Endothelial cell of umbilical vein (primary cell): Measurements from ENCODE around the gene MT1M.

Experiments
- EZH2 ChIP-seq: IDR thresholded peaks from 2 replicates; pipeline ENCODE4 v1.6.1; 2012; ENCODE audit warnings: borderline replicate concordance, low read depth, mild to moderate bottlenecking, moderate library complexity, low read length, inconsistent platforms; ENCODE audit not compliant: severe bottlenecking
- FOS ChIP-seq: IDR thresholded peaks from 2 replicates; pipeline ENCODE4 v1.6.1; 2011; ENCODE audit warnings: mild to moderate bottlenecking, low read length, moderate library complexity, borderline replicate concordance; ENCODE audit not compliant: insufficient read depth
- JUN ChIP-seq: IDR thresholded peaks from 2 replicates; pipeline ENCODE4 v1.6.1; 2011; ENCODE audit warnings: borderline replicate concordance, low read depth; ENCODE audit not compliant: insufficient read length, insufficient read depth
- POLR2A ChIP-seq: IDR thresholded peaks from 2 replicates; pipeline ENCODE4 v1.6.1; 2012; ENCODE audit warnings: low read depth, mild to moderate bottlenecking, control low read depth, low read length
- POLR2AphosphoS5 ChIP-seq: IDR thresholded peaks from 2 replicates; pipeline ENCODE4 v1.6.1; 2012; ENCODE audit warnings: low read depth, mild to moderate bottlenecking, control low read depth, low read length, moderate library complexity; ENCODE audit not compliant: insufficient read depth
- TF ChIP-seq, protein P1 (sequence below), 2 donors: IDR thresholded peaks; 1 replicate in 1 of 2; 2 replicates in 1 of 2; pipeline ENCODE4 v1.5.1; 2011; ENCODE audit warnings: low read length in 2 of 2, mild to moderate bottlenecking in 2 of 2, moderate library complexity in 2 of 2, control low read depth in 1 of 2, inconsistent platforms in 1 of 2, low read depth in 1 of 2; ENCODE audit not compliant: insufficient read depth in 1 of 2; ENCODE audit errors: extremely low read depth in 1 of 2

DNA sequence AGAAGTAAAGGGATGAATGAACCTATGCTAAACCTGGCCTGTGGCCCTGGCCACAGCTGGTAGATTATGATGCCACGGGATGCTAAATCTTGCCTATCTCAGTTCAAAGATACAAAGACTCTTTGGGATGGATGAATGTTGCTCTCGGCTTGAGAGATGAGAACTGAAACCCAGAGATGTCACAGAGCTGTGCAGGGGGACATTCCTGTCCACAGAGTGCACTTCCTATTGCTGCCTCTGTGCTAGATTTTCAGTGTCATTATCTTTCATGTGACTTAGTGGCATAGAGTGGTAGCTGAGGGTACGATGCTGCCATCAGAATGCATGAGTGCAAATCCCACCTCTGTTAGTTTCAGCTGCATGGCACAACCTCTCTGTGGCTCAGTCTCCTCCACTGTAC, 2.3 kb upstream of the MT1M start:
- TF ChIP-seq, protein P1, sequence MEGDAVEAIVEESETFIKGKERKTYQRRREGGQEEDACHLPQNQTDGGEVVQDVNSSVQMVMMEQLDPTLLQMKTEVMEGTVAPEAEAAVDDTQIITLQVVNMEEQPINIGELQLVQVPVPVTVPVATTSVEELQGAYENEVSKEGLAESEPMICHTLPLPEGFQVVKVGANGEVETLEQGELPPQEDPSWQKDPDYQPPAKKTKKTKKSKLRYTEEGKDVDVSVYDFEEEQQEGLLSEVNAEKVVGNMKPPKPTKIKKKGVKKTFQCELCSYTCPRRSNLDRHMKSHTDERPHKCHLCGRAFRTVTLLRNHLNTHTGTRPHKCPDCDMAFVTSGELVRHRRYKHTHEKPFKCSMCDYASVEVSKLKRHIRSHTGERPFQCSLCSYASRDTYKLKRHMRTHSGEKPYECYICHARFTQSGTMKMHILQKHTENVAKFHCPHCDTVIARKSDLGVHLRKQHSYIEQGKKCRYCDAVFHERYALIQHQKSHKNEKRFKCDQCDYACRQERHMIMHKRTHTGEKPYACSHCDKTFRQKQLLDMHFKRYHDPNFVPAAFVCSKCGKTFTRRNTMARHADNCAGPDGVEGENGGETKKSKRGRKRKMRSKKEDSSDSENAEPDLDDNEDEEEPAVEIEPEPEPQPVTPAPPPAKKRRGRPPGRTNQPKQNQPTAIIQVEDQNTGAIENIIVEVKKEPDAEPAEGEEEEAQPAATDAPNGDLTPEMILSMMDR (IDR thresholded peaks at IDR 0.05; ENCODE audit: extremely low read depth in 1 of 2, insufficient read depth in 1 of 2, low read depth in 1 of 2, low read length in 2 of 2), result no peak
- TF ChIP-seq POLR2AphosphoS5 (no peak), EZH2 (no peak), POLR2A (no peak), FOS (no peak), JUN (no peak)
